ENCODE measurements around the gene MGAT4A. TPM values are rescaled to one million over a fixed set of nuclear protein-coding genes. Genes with fewer than 3 reads are reported as not detected.
A peak's percentile ranks its signal among the peaks of the same experiment; 100 is the strongest.

MGAT4A gene
- 0.91 and 3.1 TPM in 2 replicates for total RNA-seq (2014; rRNA removed; shearing (Covaris generic))

DNA sequence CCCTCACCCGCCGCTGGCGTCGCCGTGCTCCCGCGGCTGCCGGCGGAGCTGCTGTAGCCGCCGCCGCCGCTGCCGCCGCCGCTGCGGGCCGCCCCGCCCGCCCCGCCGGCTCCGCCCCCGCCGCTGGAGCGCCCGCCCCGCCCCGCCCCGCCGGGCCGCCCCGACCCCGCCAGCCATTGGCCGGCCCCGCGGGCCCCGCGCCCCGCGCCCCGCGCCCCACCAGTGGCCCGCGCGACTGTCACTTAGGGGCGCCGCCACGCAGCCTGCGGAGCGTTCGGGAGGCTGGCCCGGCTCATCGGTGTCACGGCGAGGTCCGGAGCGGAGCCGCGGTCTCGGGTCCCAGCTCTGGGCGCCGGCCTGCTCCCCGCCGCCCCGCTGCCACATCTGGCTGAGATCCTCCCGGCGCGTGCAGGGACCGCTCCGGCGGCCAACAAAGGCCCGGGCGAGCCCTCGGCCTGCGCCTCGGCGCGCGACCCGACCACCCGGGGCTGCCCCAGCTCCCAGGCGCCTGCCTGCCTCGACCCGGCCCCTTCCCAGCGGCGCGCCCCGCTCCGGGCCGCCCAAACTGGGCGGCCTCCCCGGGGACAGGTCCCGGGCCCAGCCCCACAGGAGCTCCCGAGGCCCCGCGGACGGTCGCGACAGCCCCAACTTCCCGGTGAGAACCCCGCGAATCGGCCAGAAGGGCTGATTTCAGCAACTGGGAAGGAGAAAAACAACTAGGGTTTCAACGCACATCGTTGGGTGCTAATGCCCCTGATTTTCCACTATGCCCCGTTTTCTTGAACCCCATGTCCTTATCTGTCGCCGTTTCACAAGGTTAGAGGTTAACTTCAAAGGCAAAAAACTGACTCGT, at the start of gene MGAT4A:
MGAT4A (minus strand) TSS at position 92 of the 853 bp plus-strand sequence. CDS start 4,800 bp downstream, outside the sequence.
- DNase-seq (ENCODE audit: low spot score): peak; percentile 3

GRCh38 chr2:98778741-98779483, 48.0 kb upstream of the MGAT4A start:
- DNase-seq (ENCODE audit: low spot score): no peak

DNA sequence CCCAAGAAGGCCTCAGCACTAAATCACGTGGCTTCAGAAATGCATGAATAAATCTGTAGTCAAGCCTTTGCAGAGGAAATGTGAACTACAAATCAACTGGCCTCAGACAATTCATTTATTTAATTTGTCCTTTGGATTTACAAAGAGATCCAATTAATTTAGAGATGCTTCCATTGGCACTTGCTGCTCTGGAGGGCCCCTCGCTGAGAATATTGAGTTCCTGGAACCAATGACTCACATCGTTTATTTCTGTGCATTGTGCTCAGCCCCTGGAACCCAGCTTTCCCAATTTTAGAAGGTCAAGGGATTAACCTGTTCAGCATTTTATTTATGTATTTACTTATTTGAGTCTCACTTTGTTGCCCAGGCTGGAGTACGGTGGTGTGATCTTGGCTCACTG, 47.2 kb upstream of the MGAT4A start:
- no peak for DNase-seq (ENCODE audit: low spot score)

GRCh38 chr2:98777710-98778109, 46.8 kb upstream of the MGAT4A start:
- DNase-seq (ENCODE audit: low spot score): no peak

DNA sequence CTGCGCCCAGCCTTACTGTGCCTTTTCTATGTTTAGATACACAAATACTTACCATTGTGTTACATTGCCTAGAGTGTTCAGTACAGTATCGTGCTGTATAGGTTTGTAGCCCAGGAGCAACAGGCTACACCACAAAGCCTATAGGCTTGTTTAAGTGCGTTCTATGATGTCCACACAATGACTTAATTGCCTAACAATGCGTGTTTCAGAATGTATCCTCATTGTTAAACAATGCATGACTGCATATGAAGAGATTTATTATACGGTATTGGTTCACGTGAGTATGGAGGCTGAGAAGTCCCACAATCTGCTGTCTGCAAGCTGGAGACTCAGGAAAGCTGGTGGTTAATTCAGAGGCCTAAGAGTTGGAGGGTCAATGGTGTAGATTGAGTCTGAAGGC, 46.1 kb upstream of the MGAT4A start:
- no peak for DNase-seq (ENCODE audit: low spot score)

DNA sequence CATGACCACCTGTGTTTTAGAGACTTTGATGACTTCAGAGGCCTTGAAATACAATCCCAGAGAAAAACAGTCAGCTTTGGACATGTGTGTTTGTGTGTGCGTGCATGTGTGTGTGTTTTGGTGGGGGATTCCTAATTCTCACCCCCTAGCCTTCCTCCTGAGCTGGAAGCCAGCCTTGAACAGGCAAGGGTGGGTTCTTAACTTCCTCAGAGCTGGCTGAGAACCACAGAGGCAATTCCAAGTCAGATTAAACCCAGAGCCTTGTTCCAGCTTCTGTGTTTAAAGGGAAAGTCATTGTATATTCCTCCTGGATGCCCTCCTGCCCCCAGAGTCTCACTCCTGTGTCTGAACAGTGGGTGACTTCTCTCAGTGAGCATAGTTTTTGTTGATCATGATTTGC, 45.2 kb upstream of the MGAT4A start:
- DNase-seq (ENCODE audit: low spot score): no peak

DNA sequence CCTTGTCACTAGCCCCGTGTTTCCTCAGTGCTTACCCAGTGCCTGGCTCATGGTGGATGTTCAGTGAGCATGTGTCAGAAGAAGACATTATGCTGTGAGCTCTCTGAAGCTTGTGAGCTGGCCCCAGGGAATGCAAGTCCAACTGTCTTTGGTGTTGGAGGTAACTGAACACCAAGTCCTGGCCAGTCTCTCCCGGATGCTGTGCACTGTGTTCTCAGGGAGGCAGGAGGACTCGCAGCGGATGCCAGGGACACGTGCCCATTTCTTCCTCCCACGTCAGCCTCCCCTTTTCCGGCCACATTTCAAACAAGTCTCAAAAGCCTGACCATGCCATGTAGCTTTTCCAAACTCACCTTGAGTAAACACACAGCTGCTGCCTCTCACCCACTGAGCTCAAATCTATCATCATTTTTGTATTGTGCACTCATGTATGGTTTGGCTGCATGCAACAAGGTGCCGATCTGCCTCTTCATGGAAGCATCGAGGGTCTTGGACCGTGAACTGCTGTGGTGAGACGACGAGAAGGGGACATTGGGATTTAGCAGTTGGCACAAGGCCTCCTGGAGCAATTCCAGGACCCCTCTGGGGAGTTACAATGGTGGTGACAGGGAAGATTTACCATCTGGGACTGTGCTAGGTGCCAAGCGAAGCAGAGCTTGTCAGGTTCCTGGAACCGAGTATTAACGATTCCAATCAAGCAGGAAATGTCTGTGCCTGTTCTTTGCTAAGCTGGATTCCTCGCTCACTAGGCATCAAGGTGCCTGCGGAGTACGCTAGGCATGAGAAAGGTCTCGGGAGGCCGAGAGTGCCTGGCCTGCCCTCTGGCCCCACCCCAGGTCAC, 44.4 kb upstream of the MGAT4A start:
- DNase-seq (ENCODE audit: low spot score): no peak

GRCh38 chr2:98773907-98774306, 43.0 kb upstream of the MGAT4A start:
- no peak for DNase-seq (ENCODE audit: low spot score)

DNA sequence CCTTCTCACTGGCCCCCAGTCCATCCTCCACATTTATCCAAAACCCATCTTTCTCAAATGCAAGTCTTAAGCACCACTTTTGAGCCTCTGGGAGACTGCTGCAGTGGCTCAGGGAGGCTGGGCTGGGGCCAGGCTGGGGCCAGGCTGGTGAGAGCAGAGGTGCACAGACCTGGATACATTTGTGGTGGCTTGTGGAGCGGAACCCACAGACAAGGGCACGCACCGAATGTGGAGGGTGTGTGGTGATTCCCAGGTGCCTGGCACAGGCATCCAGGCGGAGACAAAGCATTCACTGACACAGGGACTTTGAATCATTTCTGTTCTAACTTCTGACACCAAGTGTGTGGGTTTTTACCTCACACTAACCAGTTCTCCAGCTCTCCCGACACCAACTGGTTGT, 42.2 kb upstream of the MGAT4A start:
- DNase-seq (ENCODE audit: low spot score): no peak

- no peak for DNase-seq (ENCODE audit: low spot score)
Measured at GRCh38 chr2:98772536-98772935, 41.6 kb upstream of the MGAT4A start.

DNA sequence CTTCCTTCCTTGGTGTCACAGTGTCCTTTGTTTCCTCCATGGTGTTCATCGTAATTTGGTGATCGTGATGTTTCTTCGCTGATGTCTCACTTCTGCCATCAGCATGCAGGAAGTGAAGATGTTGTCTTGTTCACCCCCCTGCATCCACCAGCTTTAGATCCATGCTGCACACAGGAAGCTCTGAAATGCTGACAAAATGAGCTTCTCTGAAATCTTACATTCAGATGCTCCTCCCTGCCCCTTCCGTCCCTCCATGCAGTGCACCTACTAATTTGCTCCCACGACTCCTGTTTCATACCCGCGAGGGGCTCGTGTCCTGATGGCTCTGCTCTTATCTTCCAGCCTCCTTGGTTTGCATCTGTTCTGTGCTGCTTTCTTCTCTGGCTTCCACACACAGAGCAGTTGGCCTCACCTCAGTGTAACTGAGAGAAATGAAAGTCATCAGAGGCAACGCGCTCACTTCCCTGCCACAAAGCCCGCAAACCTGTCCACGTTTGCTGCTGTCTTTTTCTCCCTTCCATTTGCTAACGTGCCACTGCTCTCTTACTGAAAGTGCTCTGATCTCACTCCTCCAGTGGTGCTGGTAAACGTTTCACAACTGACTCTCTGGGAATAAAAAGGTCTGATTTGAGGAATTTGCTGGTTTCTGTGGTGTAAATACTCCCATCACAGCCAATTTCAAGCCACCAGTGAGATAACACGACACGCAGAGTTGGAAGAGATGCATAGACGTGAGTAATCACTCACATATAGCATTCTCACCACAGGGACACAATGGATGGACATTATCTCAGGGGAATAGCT, 41.0 kb upstream of the MGAT4A start:
- no peak for DNase-seq (ENCODE audit: low spot score)

DNA sequence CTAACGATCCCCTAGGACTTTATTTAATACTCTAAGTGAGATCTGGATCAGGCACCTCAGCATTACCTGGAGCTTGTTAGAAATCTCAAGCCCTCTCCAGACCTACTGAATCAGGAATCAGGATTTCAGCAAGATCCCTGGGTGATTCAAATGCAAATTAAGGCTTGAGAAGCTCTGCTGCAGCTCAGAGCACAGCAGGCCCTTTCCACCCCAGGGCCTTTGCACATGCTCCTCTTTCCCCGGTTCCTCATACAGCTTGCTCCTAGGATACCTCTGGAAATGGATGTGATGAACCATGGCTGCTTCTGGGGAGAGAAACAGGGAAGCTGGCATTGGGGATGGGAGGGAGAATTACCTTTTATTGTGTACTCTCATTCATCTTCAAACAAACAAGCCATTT, 40.3 kb upstream of the MGAT4A start:
- no peak for DNase-seq (ENCODE audit: low spot score)

DNA sequence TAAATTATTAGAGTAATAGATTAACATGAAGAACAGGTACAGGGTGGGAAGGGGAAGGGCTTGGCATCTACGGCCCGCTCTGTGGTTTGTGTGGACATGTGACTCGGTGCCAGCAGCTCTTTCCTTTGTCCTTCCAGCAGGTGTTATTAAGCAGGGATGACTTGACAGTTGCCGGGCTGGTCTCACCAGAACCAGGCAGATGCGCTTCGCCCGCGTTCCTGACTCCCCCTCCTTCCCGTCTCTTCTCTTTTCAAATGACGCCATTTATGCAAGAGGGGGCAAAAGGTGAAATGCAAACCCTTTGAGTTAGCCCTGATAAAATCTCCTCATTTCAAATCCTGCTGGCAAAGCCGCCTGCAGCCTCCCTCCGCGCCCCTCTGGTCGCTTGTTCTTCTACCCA, 38.9 kb upstream of the MGAT4A start:
- DNase-seq (ENCODE audit: low spot score): peak; percentile 36

DNA sequence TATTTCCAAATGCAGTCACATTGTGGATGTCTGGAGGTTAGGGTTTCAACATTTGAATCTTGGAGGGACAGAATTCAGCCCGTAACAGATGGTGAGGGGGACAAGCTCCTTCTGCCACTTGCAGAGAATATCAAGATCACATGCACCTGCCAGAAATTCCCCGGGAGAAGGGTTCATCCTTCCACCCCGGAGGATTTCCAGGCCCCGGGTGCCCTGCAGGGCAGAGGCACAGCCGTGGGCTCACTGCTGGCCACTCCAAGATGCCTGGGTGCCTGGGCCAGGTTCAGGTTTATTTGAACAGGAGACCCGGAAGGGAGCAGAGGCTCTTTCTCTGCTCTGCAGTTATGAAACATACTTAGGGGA, 38.2 kb upstream of the MGAT4A start:
- DNase-seq (ENCODE audit: low spot score): no peak

- DNase-seq (ENCODE audit: low spot score): peak; percentile 40
Measured at GRCh38 chr2:98768384-98769113, 37.6 kb upstream of the MGAT4A start.

- DNase-seq (ENCODE audit: low spot score): no peak
Measured at GRCh38 chr2:98764499-98764898, 33.6 kb upstream of the MGAT4A start.

DNA sequence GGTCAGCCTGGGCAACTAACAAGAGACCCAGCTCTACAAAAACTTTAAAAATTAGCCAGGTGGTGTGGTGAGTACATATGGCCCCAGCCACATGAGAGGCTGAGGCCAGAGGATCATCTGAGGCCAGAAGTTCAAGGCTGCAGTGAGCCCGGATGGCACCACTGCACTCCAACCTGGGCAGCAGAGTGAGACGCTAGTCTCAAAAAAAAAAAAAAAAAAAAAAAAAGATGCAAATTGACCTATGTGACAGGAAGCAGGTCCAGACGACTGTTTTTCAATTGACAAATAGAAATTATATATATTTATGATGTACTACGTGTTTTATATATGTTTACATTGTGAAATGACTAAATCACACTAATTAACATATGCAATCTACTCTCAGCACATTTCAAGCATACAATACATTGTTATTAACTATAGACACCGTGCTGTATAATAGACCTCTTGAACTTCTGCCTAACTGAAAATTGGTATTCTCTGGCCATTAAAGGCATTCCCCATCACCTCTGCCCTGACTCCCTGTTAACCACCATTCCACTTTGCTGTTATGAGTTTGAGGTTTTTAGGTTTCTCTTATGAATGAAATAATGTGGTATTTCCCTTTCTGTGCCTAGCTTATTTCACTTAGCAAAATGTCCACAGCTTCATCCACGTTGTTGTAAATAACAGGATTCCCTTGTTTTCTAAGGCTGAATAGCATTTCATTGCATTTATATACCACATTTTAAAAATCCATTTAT, 32.4 kb upstream of the MGAT4A start:
- no peak for DNase-seq (ENCODE audit: low spot score)

- DNase-seq (ENCODE audit: low spot score): no peak
Measured at GRCh38 chr2:98761909-98762308, 31.0 kb upstream of the MGAT4A start.

DNA sequence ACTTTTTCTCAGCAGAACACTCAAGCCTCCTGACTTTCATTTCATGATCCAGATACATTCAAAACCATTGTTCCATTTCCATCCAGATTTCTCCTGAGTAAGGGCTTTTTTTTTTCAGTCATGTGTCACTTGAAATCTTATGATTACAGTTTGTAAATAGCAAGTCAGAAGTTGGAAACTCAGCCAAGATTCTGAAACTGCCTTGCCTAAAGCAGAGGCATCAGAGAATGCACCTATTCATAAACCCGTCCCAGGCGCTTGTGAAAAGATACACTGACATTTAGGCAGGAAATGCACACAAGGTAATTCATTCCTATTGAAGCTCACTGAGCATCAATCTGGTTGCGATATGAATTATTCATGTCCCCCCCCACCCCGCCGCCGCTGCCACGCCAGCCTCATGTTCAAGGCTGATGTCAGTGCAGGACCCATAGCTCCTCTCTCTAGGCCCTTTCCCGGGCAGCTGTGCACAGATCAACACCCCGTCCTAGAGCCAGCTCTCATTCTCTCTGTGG, 30.4 kb upstream of the MGAT4A start:
- DNase-seq (ENCODE audit: low spot score): no peak
